CD1c-positive myeloid dendritic cell (primary cell): ENCODE results near the gene APBB1IP.
"Not testable (repeated sequence)": the region's sequence is repeated elsewhere in the genome, so short reads cannot be mapped to it uniquely, and the experiment has no call there.

Source experiments
- DNase-seq: peaks from one replicate; pipeline ENCODE4 v3.0.0-alpha.2; 2016; ENCODE audit errors: extremely low spot score

Gene APBB1IP

DNA sequence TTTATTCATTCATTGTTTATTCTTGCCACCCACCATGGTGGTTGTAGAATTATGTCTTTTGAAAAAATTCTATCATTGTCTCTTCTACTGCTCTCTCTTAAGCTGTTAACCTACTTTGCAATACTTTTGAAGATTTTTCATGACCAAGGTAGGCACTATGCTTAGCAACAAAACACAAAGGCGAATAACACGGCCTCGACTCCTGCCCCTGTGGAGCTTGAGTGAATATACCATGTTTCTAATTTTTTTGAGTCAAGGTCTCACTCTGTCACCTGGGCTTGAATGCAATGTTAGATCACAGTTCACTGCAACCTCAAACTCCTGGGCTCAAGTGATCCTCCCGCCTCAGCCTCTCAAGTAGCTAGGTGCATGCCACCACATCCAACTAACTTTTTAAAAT, 39.4 kb downstream of the APBB1IP start:
- DNase-seq, result no peak

- no peak for DNase-seq
Measured at GRCh38 chr10:26478061-26478460, 39.9 kb downstream of the APBB1IP start.

- DNase-seq, result peak; percentile 58
Measured at GRCh38 chr10:26479766-26480492, 41.8 kb downstream of the APBB1IP start.

GRCh38 chr10:26481315-26481692, 43.2 kb downstream of the APBB1IP start:
- no peak for DNase-seq

GRCh38 chr10:26481914-26482550, 43.9 kb downstream of the APBB1IP start:
- DNase-seq, result peak; percentile 89

GRCh38 chr10:26483554-26483953, 45.4 kb downstream of the APBB1IP start:
- DNase-seq, result no peak

DNA sequence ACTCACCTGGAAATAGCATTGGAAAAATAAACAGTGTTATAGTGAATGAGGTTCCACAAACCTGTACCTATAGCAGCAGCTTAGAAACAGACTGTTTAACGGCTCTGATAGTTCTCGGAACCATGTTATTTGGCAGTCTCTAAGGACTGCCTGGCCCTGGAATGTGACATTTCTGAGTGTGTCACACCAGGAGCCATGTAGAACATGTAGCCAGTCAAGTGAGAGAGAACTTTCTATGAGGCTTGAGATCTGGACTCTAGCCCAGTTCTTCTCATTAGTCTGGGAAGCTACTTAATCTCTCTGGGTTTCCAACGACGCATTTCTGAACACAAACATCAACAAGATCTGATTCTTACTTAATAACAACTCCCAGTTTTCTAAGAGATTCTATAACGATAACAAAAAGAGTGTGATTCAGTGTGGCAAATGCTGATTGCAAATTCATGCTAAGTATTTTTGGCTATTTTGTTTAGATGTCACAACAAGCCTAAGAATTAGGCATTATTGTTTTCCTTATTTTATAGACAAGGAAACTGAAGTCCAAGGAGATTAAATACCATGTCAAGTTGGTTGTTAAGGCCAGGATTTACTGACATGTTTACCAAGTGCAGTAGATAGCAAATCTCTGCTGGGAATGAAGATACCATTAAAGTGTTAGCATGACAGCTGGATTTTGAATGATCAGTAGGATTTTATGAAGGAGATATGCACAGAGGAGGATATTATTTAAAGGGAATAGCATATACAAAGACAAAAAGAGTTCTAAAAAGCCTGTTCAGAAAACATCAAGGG, 47.2 kb downstream of the APBB1IP start:
- DNase-seq, result no peak

GRCh38 chr10:26486304-26486703, 48.2 kb downstream of the APBB1IP start:
- no peak for DNase-seq

DNA sequence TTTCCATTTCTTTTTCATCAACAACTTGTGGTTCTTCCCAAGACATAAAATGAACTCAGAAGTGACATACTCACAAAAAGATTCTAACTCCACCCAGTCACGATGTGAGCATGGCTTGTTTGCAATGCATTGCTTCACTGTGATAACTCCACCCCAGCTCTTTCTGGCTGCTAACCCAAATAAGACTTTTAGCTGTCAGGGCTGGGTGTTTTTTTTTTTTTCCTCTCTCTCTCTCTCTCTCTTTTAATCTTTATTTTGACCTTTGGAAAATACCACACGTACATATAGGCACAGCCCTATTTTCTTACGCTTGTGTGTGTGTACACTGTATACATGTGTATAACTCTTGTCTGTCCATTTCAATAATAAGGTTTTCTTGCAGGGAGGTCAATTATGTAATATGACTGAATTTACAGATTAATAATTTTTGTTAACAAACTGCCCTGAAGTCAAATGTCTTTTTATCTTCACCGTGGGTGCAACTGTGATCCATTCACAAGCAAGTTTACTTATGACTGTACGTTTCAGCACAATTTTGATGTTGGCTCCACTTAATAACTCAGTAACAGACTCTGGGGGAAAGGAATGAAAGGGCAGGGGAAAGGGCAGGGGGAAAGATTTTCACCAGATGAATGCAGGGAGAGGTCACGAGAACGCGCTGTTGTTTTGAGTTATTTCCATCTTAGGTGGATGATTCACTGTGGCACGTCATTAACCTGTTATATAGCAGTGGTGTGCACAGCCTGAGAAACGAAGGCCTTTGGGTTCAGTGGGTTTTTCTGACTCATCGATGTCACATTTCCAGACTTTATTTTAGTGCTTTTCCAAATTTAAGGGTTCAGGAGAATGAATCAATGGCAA, 49.1 kb downstream of the APBB1IP start:
- peak; percentile 53 for DNase-seq

GRCh38 chr10:26488344-26488743, 50.2 kb downstream of the APBB1IP start:
- DNase-seq, result no peak

DNA sequence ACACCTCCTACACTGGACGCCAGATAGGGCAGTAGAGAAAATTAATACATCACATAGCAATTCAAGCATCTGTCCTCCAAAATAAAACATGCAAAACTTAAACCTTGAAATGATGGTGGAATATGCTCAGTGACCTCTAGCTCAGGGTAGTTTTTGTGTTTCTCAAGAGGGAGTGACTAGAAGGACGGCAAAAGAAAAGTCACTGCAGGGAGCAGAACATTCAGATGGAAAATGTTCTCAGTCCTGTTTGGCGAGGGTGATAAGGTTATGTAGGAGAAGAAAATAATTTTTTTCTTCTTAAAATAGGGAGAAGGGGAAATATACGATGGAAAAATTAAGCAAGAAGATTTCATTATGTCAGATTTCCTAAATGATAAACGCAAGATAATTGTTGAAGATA, 50.9 kb downstream of the APBB1IP start:
- DNase-seq, result no peak

GRCh38 chr10:26490367-26490766, 52.2 kb downstream of the APBB1IP start:
- not testable (repeated sequence) for DNase-seq

- no peak for DNase-seq
Measured at GRCh38 chr10:26491276-26491675, 53.1 kb downstream of the APBB1IP start.

- no peak for DNase-seq
Measured at GRCh38 chr10:26491934-26492333, 53.8 kb downstream of the APBB1IP start.

DNA sequence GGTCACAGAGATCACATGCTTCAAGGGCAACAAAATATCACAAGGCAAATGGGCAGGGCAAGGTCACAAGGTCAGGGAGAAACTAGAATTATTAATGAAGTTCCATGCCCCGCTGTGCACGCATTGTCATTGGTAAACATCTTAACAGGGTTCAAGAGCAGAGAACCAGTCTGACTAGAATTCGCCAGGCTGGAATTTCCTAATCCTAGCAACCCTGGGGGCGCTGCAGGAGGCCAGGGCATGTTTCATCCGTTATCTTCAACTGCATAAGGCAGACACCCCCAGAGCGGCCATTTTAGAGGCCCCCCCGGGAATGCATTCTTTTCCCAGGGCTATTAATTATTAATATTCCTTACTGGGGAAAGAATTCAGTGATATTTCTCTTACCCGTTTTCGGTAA, 54.6 kb downstream of the APBB1IP start:
- not testable (repeated sequence) for DNase-seq

- no peak for DNase-seq
Measured at GRCh38 chr10:26494018-26494417, 55.9 kb downstream of the APBB1IP start.

DNA sequence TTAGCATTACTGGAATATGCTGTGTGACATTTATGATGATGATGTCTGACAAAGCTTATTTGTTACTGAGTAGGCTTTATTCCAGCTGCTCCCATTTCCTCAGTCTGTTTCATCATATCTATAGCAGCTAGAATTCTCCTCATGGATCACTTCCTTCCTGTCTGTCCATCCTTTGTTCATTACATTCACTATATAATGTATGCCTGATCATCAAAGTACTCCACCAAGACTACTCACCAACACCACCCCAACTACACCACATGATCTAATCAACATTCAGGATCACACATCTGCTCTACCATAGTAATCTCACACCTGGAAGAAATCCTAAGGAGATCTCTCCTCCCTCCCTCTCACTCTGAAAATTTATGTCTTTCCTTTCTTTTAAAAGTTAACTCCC, 61.3 kb downstream of the APBB1IP start:
- DNase-seq, result no peak

- DNase-seq, result no peak
Measured at GRCh38 chr10:26502986-26503385, 64.8 kb downstream of the APBB1IP start.

GRCh38 chr10:26503911-26504310, 65.8 kb downstream of the APBB1IP start:
- no peak for DNase-seq

GRCh38 chr10:26504429-26504828, 66.3 kb downstream of the APBB1IP start:
- not testable (repeated sequence) for DNase-seq

DNA sequence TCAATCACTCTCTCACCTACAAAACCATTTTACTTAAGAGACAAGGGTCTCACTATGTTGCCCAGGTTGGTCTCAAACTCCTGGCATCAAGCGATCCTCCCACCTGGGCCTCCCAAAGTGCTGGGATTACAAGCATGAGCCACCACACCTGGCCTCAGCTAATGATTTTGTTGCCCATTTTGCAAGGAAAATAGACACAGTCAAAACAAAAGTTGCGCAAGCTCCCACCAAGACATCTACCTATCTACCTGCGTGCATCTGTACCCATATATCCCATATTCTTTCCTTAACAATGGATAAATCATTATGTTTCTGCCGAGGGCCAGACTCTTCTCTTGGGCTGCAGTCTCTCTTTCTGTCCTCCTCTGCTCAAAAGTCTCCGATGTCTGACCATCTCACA, 67.3 kb downstream of the APBB1IP start:
- DNase-seq, result no peak

DNA sequence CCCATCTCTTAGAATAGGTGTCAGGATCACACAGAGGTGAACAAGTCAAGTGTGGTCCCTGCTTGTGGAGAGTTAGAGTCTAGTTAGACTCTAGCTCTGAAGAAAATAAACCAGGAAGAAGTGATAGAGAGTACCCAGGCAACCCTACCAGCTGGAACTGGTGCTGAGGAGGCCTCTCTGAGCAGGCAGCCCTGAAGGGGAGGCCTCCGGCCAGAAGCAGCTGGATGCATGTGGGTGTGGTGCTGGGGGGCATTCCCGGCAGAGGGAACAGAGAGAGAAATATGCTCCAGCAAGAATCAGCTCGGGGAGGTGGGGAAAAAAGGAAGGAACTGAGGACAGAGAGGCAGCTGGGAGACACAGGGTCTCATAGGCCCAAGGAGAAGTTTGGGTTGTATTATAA, 68.6 kb downstream of the APBB1IP start:
- no peak for DNase-seq
